RWPE2 (cell line): ENCODE data around the gene RUSC2.

Experiments
- ATAC-seq: fragments of 200-7000 bp; cut with Tn5 transposase; 3 replicates; pipeline ENCODE4 v1.9.1; 2021; ENCODE audit warnings: low read depth
- DNase-seq: peaks from one replicate; pipeline ENCODE4 v3.0.0-alpha.2; 2020; ENCODE audit warnings: low spot score
- H3K27ac ChIP-seq: fragments of 450-650 bp; 2 replicates; pipeline ENCODE4 v1.5.1; 2017; ENCODE audit warnings: mild to moderate bottlenecking; ENCODE audit not compliant: poor library complexity, severe bottlenecking
- H3K27me3 ChIP-seq: fragments of 250-450 bp; sonication (Bioruptor Pico); 2 replicates; pipeline ENCODE4 v1.5.1; 2021; ENCODE audit warnings: mild to moderate bottlenecking, moderate library complexity; ENCODE audit not compliant: insufficient read depth, poor library complexity, severe bottlenecking
- H3K36me3 ChIP-seq: fragments of 250-450 bp; sonication (Bioruptor Pico); 2 replicates; pipeline ENCODE4 v1.5.1; 2020; ENCODE audit warnings: low read depth, mild to moderate bottlenecking, moderate library complexity
- H3K4me1 ChIP-seq: fragments of 250-450 bp; sonication (Bioruptor Pico); 2 replicates; pipeline ENCODE4 v1.5.1; 2021; ENCODE audit warnings: mild to moderate bottlenecking, moderate library complexity; ENCODE audit not compliant: insufficient read depth, poor library complexity, severe bottlenecking
- H3K4me3 ChIP-seq: fragments of 250-450 bp; sonication (Bioruptor Pico); 2 replicates; pipeline ENCODE4 v1.5.1; 2021; ENCODE audit warnings: mild to moderate bottlenecking, moderate library complexity; ENCODE audit not compliant: severe bottlenecking
- H3K9me3 ChIP-seq: fragments of 250-450 bp; sonication (Bioruptor Pico); 2 replicates; pipeline ENCODE4 v1.5.1; 2021; ENCODE audit warnings: mild to moderate bottlenecking, moderate library complexity; ENCODE audit not compliant: severe bottlenecking
- CTCF ChIP-seq: fragments of 450-650 bp; IDR thresholded peaks from one replicate; pipeline ENCODE4 v1.5.1; 2017; ENCODE audit warnings: mild to moderate bottlenecking, moderate library complexity; ENCODE audit not compliant: poor library complexity, severe bottlenecking

RUSC2 gene

DNA sequence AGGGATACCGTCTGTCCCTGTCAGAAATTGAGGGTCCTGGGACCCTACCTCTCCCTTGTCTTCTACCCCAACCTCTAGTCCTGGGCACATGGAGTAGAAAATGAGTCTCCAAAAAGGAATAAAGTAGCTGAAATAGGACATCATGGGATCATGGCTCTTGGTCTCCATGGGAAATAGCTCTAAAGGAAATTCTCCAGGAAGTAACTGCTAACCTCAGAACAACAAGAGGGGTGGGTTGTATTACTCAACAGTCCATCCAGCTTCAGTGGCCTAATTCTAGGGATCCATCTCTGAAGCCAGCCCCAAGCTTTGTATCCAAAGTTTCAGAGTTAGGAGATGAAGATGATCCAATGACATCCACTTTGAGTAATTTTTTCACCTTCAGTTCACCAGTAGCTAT is 11.0 kb upstream of the RUSC2 start:
- H3K27ac ChIP-seq: no peak overlapping the region
- no peak for ATAC-seq
- H3K36me3 ChIP-seq: no peaks in the 10 kb centered on the region
- H3K27me3 ChIP-seq: no peaks in the 10 kb centered on the region
- H3K4me3 ChIP-seq: no peak overlapping the region
- no peaks in the 10 kb centered on the region for H3K9me3 ChIP-seq
- no peak for TF ChIP-seq CTCF
- H3K4me1 ChIP-seq: no peaks in the 10 kb centered on the region
- no peak for DNase-seq

- Histone ChIP-seq H3K27ac (no peak overlapping the region), H3K36me3 (no peaks in the 10 kb centered on the region), H3K27me3 (no peaks in the 10 kb centered on the region), H3K9me3 (no peaks in the 10 kb centered on the region), H3K4me3 (no peak overlapping the region), H3K4me1 (no peaks in the 10 kb centered on the region)
- ATAC-seq: peak; percentile 67
- TF ChIP-seq CTCF: peak; percentile 82
- no peak for DNase-seq
These were observed 8.4 kb upstream of the RUSC2 start for GRCh38 chr9:35481347-35481975.

- TF ChIP-seq CTCF: no peak
- DNase-seq (no peak), ATAC-seq (no peak)
- no peaks in the 10 kb centered on the region for H3K36me3 ChIP-seq
- no peaks in the 10 kb centered on the region for H3K4me1 ChIP-seq
- H3K27me3 ChIP-seq: no peaks in the 10 kb centered on the region
- no peak overlapping the region for H3K4me3 ChIP-seq
- no peak overlapping the region for H3K27ac ChIP-seq
- no peaks in the 10 kb centered on the region for H3K9me3 ChIP-seq
These were observed 7.8 kb upstream of the RUSC2 start for GRCh38 chr9:35482071-35482470.

DNA sequence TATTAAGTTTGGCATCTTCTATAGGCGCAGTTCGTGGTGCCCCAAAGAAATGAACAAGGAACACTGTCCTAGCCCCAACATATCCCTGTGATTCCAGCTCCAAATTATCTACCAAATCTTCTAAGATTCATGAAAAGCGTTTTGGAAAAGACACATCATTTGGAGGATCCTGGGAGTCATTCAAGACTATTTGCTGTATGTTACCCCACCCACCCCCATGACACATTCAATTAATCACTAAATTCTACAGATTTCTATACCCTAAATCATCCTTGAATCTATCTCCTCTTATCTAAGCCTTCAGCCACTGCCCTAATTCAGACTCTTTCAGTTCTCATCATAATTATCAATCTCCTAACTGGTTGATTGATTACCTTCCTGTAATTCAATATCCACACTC is 5.5 kb upstream of the RUSC2 start:
- peak; percentile 43; the same call in 1 of the 3 replicates for ATAC-seq
- Histone ChIP-seq H3K4me1 (peaks cover 3% of the 10 kb centered on the region), H3K27me3 (no peaks in the 10 kb centered on the region), H3K4me3 (no peak overlapping the region), H3K27ac (no peak overlapping the region), H3K36me3 (no peaks in the 10 kb centered on the region), H3K9me3 (no peaks in the 10 kb centered on the region)
- no peak for TF ChIP-seq CTCF
- DNase-seq: no peak

DNA sequence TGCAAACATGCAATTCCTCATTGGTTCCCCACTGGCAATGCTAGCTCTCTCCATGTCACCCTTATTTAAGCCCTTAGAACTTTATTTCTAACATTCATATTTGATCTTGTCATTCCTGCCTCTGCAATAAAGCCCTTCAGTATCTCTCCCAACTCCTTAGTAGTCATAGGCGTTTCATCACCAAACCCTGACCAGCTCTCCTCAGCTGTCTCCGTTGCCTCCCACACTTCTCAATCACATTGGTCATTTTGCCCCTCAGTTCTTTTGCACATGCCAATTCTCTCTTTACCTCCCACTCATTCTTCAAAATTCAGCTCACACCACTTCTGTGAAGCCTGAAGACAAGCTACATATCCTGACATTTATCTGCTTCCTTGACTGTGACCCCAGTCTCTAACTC is 2.8 kb upstream of the RUSC2 start:
- ATAC-seq (no peak), DNase-seq (no peak)
- no peaks in the 10 kb centered on the region for H3K36me3 ChIP-seq
- no peak overlapping the region for H3K4me3 ChIP-seq
- no peak overlapping the region for H3K27ac ChIP-seq
- H3K9me3 ChIP-seq: no peaks in the 10 kb centered on the region
- no peak for TF ChIP-seq CTCF
- peaks cover 10% of the 10 kb centered on the region for H3K4me1 ChIP-seq
- no peaks in the 10 kb centered on the region for H3K27me3 ChIP-seq
